Endothelial cell (in vitro differentiated cells): ENCODE results near the gene MRPS34. TPM values are rescaled to one million over a fixed set of nuclear protein-coding genes. Genes with fewer than 3 reads are reported as not detected.

ENCODE experiments used
- DNase-seq: peaks from one replicate; pipeline ENCODE4 v3.0.0; 2021; ENCODE audit warnings: low spot score
- H3K27ac Mint-ChIP-seq: one replicate; pipeline ENCODE4 v1.8.0; 2021; ENCODE audit warnings: mixed read lengths, inconsistent platforms; ENCODE audit not compliant: unreplicated experiment
- H3K27me3 Mint-ChIP-seq: one replicate; pipeline ENCODE4 v1.8.0; 2021; ENCODE audit warnings: mild to moderate bottlenecking, moderate library complexity, mixed read lengths, inconsistent platforms; ENCODE audit not compliant: unreplicated experiment
- H3K36me3 Mint-ChIP-seq: one replicate; pipeline ENCODE4 v1.8.0; 2021; ENCODE audit warnings: mild to moderate bottlenecking, low read depth, mixed read lengths, inconsistent platforms; ENCODE audit not compliant: unreplicated experiment
- H3K4me1 Mint-ChIP-seq: one replicate; pipeline ENCODE4 v1.8.0; 2021; ENCODE audit warnings: mild to moderate bottlenecking, mixed read lengths, inconsistent platforms; ENCODE audit not compliant: unreplicated experiment
- H3K4me3 Mint-ChIP-seq: one replicate; pipeline ENCODE4 v1.8.0; 2021; ENCODE audit warnings: mild to moderate bottlenecking, mixed read lengths, inconsistent platforms; ENCODE audit not compliant: unreplicated experiment
- H3K9me3 Mint-ChIP-seq: one replicate; pipeline ENCODE4 v1.8.0; 2021; ENCODE audit warnings: mixed read lengths, inconsistent platforms; ENCODE audit not compliant: unreplicated experiment
- CTCF ChIP-seq: fragments of 200-600 bp; sonication (generic); IDR thresholded peaks from one replicate; pipeline ENCODE4 v1.5.0; 2021; ENCODE audit warnings: antibody characterized with exemption; ENCODE audit not compliant: unreplicated experiment
- total RNA-seq: library from RNA; stranded (reverse); fragmentation: NEBNext Ultra II Directional; extraction: Animal tissue kit (Norgen Biotek cat#: 25700); gene quantifications from one replicate; pipeline ENCODE4 v1.2.1, GENCODE V29; 2021; ENCODE audit not compliant: unreplicated experiment

The MRPS34 gene
- total RNA-seq, 1 donor from 2014 or later = 62.7 TPM

- no peaks in the 10 kb centered on the region for H3K27me3 Mint-ChIP-seq
- no peaks in the 10 kb centered on the region for H3K9me3 Mint-ChIP-seq
- no peak overlapping the region for H3K27ac Mint-ChIP-seq
- H3K36me3 Mint-ChIP-seq = peaks cover 7% of the 10 kb centered on the region
- DNase-seq = peak; percentile 7
- no peaks in the 10 kb centered on the region for H3K4me1 Mint-ChIP-seq
- no peak for TF ChIP-seq CTCF
- no peak overlapping the region for H3K4me3 Mint-ChIP-seq
These were observed 19.2 kb upstream of the MRPS34 start for GRCh38 chr16:1791943-1792812.

GRCh38 chr16:1791256-1791942 lies 18.5 kb upstream of the MRPS34 start:
- Mint-ChIP-seq H3K4me1 (no peaks in the 10 kb centered on the region), H3K36me3 (peaks cover 3% of the 10 kb centered on the region), H3K4me3 (no peak overlapping the region), H3K27me3 (no peaks in the 10 kb centered on the region), H3K27ac (no peak overlapping the region), H3K9me3 (no peaks in the 10 kb centered on the region)
- peak; percentile 4 for DNase-seq
- no peak for TF ChIP-seq CTCF

GRCh38 chr16:1790611-1791255 lies 17.8 kb upstream of the MRPS34 start:
- H3K36me3 Mint-ChIP-seq = peaks cover 3% of the 10 kb centered on the region
- no peaks in the 10 kb centered on the region for H3K4me1 Mint-ChIP-seq
- DNase-seq = peak; percentile 4

DNA sequence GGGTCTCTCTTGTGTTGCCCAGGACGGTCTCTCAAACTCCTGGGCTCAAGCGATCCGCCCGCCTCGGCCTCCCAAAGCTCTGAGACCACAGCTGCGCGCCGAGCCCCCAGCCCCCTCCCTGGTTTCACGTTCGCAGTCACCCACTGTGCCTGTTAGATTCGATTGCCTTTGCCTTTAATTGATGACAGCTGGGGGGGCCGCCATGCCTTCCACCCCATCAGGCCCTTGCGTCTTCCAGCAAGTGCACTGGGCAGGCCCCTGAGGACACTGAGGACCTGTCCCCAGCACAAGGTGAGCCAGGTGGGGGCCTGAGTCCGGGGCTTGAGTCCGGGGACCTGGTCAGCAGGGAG lies 17.3 kb upstream of the MRPS34 start:
- TF ChIP-seq CTCF = no peak
- H3K27me3 Mint-ChIP-seq = no peaks in the 10 kb centered on the region
- no peak overlapping the region for H3K4me3 Mint-ChIP-seq
- no peak for DNase-seq
- H3K36me3 Mint-ChIP-seq = peaks cover 3% of the 10 kb centered on the region
- H3K9me3 Mint-ChIP-seq = no peaks in the 10 kb centered on the region
- H3K27ac Mint-ChIP-seq = no peak overlapping the region
- no peaks in the 10 kb centered on the region for H3K4me1 Mint-ChIP-seq

More at GRCh38 chr16:1790611-1791255, 17.8 kb upstream of the MRPS34 start:
- TF ChIP-seq CTCF = no peak
- no peaks in the 10 kb centered on the region for H3K9me3 Mint-ChIP-seq
- no peak overlapping the region for H3K4me3 Mint-ChIP-seq
- H3K27me3 Mint-ChIP-seq = no peaks in the 10 kb centered on the region
- H3K27ac Mint-ChIP-seq = no peak overlapping the region
